Measurements from ENCODE around the gene NUMA1.

The NUMA1 gene

DNA sequence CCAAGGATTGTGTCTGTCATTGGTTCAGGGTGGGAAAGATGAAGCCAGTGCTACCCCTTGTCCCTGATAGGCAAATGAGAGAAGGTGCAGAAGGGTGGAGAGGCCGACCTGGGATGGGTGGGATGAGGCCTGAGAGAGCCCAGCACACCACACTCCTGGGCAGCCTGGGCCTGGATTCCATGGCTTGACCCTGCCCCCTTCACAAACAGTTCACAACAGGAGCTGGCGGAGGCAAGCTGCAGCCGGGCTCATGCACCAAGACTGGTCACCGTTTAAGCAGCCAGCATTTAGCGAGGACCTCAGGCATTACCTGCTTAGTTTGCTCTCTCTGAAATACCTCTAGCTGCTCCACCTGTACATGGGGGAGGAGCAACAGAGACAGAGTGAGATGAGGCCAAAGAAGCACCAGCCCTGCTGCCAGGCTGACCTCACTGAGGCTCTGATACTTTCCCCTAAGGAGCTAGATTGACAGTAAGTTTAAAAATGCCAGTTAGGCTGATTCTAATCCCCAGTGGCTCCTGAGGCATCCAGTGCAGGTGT, 68.2 kb downstream of the NUMA1 start:
- DNase-seq (ENCODE audit: low read depth) = no peak
- H3K27me3 ChIP-seq (replicated peaks; ENCODE audit: control insufficient read depth, insufficient read depth, low read length) = no peaks in the 10 kb centered on the region
- peaks cover 94% of the 10 kb centered on the region for H3K36me3 ChIP-seq (ENCODE audit: control insufficient read depth, insufficient read depth, low read length, severe bottlenecking)

DNA sequence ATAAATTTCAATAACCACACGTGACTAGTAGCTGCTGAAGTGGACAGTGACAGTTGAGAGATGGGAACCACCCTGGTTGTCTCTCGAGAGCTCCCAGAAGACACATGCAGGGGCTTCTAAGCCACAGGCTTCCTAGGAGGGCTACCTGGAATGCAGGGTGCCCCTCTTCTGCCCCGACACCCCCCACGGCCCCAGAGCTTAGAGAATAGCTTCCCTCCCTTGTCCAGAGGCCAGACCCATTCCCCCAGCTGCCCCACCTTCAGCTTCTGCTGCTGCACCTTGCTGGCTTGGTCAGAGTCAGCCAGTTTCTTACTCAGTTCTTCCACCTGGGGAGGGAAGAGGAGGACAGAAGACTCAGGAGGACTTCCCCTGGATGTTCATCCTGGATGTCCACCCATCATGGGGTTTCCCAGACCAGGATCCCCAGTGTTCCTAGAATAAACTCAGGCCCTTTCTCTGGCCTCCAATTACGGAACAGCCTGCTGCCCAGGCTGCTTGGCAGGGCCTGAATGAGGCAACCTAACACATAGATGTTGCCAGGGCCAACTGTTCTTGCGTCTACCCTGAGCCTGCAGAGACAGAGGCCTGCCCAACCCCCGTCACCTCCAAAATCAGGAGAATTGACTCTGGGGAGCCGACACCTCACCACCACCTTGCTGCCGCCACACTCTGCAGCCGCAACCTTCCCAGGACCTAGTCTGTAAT, 69.7 kb downstream of the NUMA1 start:
- DNase-seq (ENCODE audit: low read depth) = no peak
- no peak overlapping the region for H3K4me3 ChIP-seq (ENCODE audit: low read length)
- H3K27me3 ChIP-seq (replicated peaks; ENCODE audit: control insufficient read depth, insufficient read depth, low read length) = no peaks in the 10 kb centered on the region
- no peaks in the 10 kb centered on the region for H3K9me3 ChIP-seq (ENCODE audit: control insufficient read depth, low read length)
- no peak overlapping the region for H3K9ac ChIP-seq (ENCODE audit: low read length)
- peaks cover 94% of the 10 kb centered on the region for H3K36me3 ChIP-seq (ENCODE audit: control insufficient read depth, insufficient read depth, low read length, severe bottlenecking)
- peaks cover 38% of the 10 kb centered on the region for H3K4me1 ChIP-seq (ENCODE audit: control insufficient read depth, insufficient read depth, low read length)

More for the DNA sequence above, 68.2 kb downstream of the NUMA1 start:
- H3K9ac ChIP-seq (ENCODE audit: low read length) = no peak overlapping the region
- peaks cover 38% of the 10 kb centered on the region for H3K4me1 ChIP-seq (ENCODE audit: control insufficient read depth, insufficient read depth, low read length)
- H3K4me3 ChIP-seq (ENCODE audit: low read length) = no peak overlapping the region
- no peaks in the 10 kb centered on the region for H3K9me3 ChIP-seq (ENCODE audit: control insufficient read depth, low read length)

DNA sequence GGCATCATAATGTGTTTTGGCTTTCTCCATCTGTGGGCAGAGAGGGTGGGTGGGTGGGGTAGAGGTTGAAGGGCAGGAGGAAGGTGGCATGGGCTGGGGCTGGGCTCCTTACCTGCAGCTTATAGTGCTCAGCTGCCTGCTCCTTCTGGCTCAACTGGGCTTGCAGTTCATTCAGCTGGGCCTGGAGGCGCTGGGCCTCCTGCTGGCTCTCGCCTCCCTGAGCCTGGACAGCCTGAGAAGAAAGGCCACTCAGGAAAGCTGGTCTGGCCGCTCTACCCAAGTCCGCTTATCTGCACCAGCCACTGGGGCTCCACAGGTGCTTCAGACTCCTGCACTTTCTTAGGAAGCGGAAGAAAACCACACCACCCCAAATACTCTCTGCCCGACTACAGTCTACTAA, 71.2 kb downstream of the NUMA1 start:
- Histone ChIP-seq H3K9me3 (ENCODE audit: control insufficient read depth, low read length) (no peaks in the 10 kb centered on the region), H3K36me3 (ENCODE audit: control insufficient read depth, insufficient read depth, low read length, severe bottlenecking) (peaks cover 94% of the 10 kb centered on the region), H3K4me3 (ENCODE audit: low read length) (no peak overlapping the region), H3K9ac (ENCODE audit: low read length) (no peak overlapping the region), H3K4me1 (ENCODE audit: control insufficient read depth, insufficient read depth, low read length) (peaks cover 31% of the 10 kb centered on the region), H3K27me3 (replicated peaks; ENCODE audit: control insufficient read depth, insufficient read depth, low read length) (no peaks in the 10 kb centered on the region)
- DNase-seq (ENCODE audit: low read depth) = no peak

DNA sequence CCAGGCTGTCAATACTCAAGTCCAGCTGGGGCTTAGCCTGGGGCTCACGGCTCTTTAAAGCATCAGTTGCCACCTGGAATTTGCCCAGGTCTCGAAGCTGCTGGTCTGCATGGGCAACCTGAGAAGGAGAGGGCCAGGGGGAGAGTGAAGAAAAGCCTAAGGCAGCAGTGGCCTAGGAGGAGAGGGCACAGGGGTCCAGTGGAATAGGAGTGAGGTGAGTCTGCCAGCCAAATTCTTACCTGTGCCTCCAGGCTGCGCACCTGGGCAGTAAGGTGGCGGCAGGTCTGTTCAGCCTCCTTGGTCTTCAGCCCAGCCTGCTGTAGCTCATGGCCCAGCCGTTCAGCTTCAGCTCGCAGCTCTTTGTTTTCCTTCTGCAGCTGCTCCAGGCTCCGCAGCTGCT, 71.6 kb downstream of the NUMA1 start:
- DNase-seq (ENCODE audit: low read depth) = no peak
- no peak overlapping the region for H3K4me3 ChIP-seq (ENCODE audit: low read length)
- H3K9me3 ChIP-seq (ENCODE audit: control insufficient read depth, low read length) = no peaks in the 10 kb centered on the region
- H3K27me3 ChIP-seq (replicated peaks; ENCODE audit: control insufficient read depth, insufficient read depth, low read length) = no peaks in the 10 kb centered on the region
- H3K4me1 ChIP-seq (ENCODE audit: control insufficient read depth, insufficient read depth, low read length) = peaks cover 27% of the 10 kb centered on the region
- H3K36me3 ChIP-seq (ENCODE audit: control insufficient read depth, insufficient read depth, low read length, severe bottlenecking) = peaks cover 94% of the 10 kb centered on the region
- no peak overlapping the region for H3K9ac ChIP-seq (ENCODE audit: low read length)

DNA sequence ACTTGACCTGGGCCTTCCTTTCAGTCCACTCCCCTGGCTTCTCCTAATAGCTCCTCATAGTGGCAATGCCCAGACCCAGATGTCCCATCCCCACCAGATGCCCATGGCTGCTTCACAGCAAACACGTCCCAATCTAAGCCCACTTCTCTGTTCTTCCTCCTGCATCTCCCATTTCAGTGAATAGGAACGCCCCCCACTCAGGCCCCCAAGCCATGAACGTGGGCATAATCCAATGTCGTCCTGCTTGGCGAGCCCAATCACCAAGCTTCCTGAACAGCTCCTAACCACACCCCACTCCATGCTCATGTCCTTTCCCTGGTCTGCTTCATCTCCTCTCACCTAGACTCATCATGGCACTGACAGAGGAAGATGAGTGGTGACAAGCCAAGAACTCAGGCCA, 72.8 kb downstream of the NUMA1 start:
- H3K4me1 ChIP-seq (ENCODE audit: control insufficient read depth, insufficient read depth, low read length) = peaks cover 16% of the 10 kb centered on the region
- H3K9me3 ChIP-seq (ENCODE audit: control insufficient read depth, low read length) = no peaks in the 10 kb centered on the region
- no peak for DNase-seq (ENCODE audit: low read depth)
- no peak overlapping the region for H3K9ac ChIP-seq (ENCODE audit: low read length)
- H3K27me3 ChIP-seq (replicated peaks; ENCODE audit: control insufficient read depth, insufficient read depth, low read length) = no peaks in the 10 kb centered on the region
- H3K4me3 ChIP-seq (ENCODE audit: low read length) = no peak overlapping the region
- H3K36me3 ChIP-seq (ENCODE audit: control insufficient read depth, insufficient read depth, low read length, severe bottlenecking) = peaks cover 94% of the 10 kb centered on the region

DNA sequence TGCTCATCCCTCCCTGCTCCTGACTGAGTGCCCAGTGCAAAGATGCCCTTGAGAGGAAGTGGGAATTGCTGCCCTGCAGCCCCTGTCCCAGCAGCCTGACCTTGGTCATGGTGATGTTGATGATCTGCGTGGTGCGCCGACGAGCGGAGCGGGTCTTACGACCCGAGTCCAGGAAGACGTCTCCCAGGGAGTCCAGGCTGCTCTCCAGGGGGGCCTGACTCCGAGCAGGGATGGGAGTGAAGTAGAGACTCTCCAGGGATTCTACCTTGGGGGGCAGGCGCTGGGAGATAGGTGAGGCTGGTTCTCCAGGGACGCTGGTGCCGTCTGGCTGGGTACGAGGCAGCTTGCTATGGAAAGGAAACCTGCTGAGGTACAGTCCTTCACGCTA, 73.3 kb downstream of the NUMA1 start:
- DNase-seq (ENCODE audit: low read depth) = no peak
- Histone ChIP-seq H3K4me1 (ENCODE audit: control insufficient read depth, insufficient read depth, low read length) (peaks cover 11% of the 10 kb centered on the region), H3K9ac (ENCODE audit: low read length) (no peak overlapping the region), H3K9me3 (ENCODE audit: control insufficient read depth, low read length) (no peaks in the 10 kb centered on the region), H3K27me3 (replicated peaks; ENCODE audit: control insufficient read depth, insufficient read depth, low read length) (no peaks in the 10 kb centered on the region), H3K4me3 (ENCODE audit: low read length) (no peak overlapping the region), H3K36me3 (ENCODE audit: control insufficient read depth, insufficient read depth, low read length, severe bottlenecking) (peaks cover 94% of the 10 kb centered on the region)

DNA sequence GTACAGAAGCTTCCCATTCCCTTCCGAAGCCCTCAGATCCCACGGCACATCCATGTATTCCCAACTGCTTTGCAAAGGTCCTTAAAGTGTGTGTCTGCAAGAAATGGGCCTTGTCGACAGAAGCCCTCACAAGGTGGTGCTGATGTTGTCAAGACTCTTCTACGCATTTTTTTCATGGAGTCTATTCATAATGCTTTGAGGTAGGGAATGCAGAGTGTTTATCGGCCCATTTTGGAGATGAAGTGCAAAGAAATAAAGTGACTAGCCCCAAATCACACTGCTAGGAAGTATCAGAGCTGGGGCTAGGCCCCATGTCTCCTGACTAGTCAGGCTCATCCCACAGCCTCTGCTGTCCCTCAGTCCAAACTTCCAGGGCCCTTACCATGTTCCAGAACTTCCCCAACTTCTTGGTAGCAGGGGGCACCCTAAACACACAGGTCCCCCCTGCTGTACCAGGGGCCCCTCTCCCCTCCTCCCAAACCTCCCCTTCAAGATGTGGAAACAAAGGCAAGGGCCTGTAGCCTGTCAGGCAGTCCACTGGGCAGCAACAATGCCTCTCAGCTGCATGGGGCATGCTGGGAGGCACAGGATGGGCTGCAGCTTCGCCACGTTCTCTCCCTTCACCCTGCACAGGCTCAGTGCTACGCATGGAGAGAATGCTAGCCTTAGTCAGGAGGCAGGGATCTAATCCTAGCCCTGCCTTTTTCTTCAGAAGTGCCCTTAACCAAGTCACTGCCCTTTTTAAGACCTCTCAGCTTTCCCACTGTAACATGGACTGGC, 73.8 kb downstream of the NUMA1 start:
- DNase-seq (ENCODE audit: low read depth) = no peak
- H3K9ac ChIP-seq (ENCODE audit: low read length) = no peak overlapping the region
- H3K36me3 ChIP-seq (ENCODE audit: control insufficient read depth, insufficient read depth, low read length, severe bottlenecking) = peaks cover 95% of the 10 kb centered on the region
- no peaks in the 10 kb centered on the region for H3K9me3 ChIP-seq (ENCODE audit: control insufficient read depth, low read length)
- H3K4me3 ChIP-seq (ENCODE audit: low read length) = no peak overlapping the region
- no peaks in the 10 kb centered on the region for H3K27me3 ChIP-seq (replicated peaks; ENCODE audit: control insufficient read depth, insufficient read depth, low read length)
- H3K4me1 ChIP-seq (ENCODE audit: control insufficient read depth, insufficient read depth, low read length) = peaks cover 11% of the 10 kb centered on the region

DNA sequence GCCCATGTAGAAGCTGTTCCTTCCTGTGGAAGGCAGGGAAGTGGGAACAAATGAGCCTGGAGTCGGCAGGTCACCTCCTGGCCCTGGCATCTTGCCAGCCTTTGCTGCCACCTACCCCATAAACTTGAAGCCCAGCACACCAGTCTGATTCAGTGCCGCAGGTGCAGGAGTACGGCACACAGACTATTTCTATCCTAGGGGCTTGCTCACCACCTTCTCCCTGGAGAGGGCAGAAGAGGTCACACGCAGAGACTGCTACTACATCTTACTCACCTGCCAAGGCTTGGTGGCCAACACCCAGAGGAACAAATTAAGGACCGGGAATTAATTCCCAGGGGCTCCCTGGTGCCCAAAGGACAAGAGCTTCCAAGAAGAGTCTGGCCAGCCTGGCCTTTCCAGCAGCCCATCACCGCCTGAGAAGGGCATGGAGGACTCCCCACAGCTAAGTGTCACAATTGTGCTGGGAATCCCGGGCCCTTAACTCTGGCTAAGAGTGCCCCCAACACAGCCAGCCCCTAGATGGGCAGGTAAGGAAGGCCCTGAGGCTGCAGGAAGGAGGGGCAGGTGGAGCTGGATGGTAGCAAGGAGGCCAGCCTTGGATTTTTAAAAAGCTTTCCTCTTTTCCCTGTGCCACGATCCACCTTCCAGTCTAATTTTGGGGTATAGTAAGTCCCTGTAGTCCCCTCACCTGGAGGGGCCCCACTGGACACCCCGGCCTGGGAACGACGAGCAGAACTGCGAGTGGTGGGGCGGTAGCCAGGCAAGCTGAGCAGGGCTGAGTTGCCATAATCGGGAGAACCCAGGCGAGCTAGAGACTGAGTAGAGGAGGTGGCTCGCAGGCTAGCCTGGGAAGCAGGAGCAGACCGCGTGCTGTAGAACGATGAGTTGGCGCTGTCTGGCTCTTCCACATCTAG, 74.7 kb downstream of the NUMA1 start:
- no peak for DNase-seq (ENCODE audit: low read depth)
- no peaks in the 10 kb centered on the region for H3K9me3 ChIP-seq (ENCODE audit: control insufficient read depth, low read length)
- H3K36me3 ChIP-seq (ENCODE audit: control insufficient read depth, insufficient read depth, low read length, severe bottlenecking) = peaks cover 89% of the 10 kb centered on the region
- no peak overlapping the region for H3K9ac ChIP-seq (ENCODE audit: low read length)
- peaks cover 3% of the 10 kb centered on the region for H3K4me1 ChIP-seq (ENCODE audit: control insufficient read depth, insufficient read depth, low read length)
- no peaks in the 10 kb centered on the region for H3K27me3 ChIP-seq (replicated peaks; ENCODE audit: control insufficient read depth, insufficient read depth, low read length)
- no peak overlapping the region for H3K4me3 ChIP-seq (ENCODE audit: low read length)

DNA sequence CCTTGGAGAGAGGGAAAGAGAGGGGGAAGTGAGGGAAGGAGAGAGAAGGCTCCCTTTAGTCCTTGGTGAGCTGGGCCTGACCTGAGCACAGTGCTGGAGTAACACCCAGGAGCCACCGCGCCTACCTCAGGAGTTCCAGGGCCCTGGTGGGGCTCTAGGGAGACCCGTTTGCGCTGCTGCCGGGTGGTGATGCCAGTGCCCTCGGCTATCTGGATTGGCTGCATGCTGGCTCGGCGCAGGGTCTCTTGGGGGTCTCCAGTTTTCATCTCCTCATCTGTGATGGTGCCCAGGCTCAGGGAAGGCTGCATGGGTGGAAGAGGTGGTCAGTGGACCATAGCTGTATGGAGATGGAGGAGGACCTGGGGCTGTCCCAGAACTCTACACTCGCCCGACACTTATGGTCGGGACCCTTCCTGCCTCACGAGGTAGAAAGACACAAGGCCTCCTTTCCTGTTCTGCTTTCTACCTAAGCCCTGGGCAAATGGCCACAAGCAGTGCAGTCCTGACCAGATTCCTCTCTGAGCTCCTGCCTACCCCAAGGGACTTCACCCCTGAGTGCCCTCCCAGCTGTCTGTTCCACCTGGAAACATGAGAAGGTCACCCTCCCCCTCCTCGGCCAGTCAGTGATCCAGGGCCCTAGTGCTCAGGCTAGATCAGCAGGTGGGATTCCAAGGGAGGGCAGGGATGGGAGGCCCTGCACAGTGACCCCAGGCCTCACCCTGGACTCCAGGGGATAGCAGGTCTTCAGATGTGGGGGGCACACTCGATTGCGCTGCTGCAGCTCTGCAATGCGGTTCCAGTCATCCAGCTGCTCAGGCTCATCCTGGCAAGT, 75.6 kb downstream of the NUMA1 start:
- Histone ChIP-seq H3K9ac (ENCODE audit: low read length) (no peak overlapping the region), H3K9me3 (ENCODE audit: control insufficient read depth, low read length) (no peaks in the 10 kb centered on the region), H3K4me1 (ENCODE audit: control insufficient read depth, insufficient read depth, low read length) (peaks cover 2% of the 10 kb centered on the region), H3K36me3 (ENCODE audit: control insufficient read depth, insufficient read depth, low read length, severe bottlenecking) (peaks cover 80% of the 10 kb centered on the region), H3K27me3 (replicated peaks; ENCODE audit: control insufficient read depth, insufficient read depth, low read length) (no peaks in the 10 kb centered on the region), H3K4me3 (ENCODE audit: low read length) (no peak overlapping the region)
- DNase-seq (ENCODE audit: low read depth) = no peak

DNA sequence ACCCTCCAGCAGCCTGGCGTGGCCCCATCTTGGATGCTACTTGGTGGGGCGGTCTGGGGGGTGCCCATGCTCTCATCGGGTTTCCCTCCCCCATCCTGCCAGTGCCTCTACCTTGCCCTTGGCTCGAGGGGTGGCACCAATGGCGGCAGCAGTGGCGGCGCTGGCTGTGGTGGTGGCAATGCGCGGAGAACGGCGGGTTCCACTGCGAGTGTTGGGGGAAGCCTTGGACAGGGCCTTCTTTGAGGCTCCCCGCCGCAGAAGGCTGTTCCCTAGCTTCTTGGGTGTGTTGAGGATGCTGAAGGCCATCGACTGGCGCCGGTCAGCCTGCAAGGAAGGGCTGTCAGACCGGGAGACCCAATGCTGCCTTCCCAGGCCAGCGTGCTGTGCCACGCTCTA, 76.6 kb downstream of the NUMA1 start:
- H3K9ac ChIP-seq (ENCODE audit: low read length) = no peak overlapping the region
- H3K4me3 ChIP-seq (ENCODE audit: low read length) = no peak overlapping the region
- peaks cover 72% of the 10 kb centered on the region for H3K36me3 ChIP-seq (ENCODE audit: control insufficient read depth, insufficient read depth, low read length, severe bottlenecking)
- no peaks in the 10 kb centered on the region for H3K9me3 ChIP-seq (ENCODE audit: control insufficient read depth, low read length)
- H3K4me1 ChIP-seq (ENCODE audit: control insufficient read depth, insufficient read depth, low read length) = peaks cover 9% of the 10 kb centered on the region
- no peak for DNase-seq (ENCODE audit: low read depth)
- H3K27me3 ChIP-seq (replicated peaks; ENCODE audit: control insufficient read depth, insufficient read depth, low read length) = no peaks in the 10 kb centered on the region
